ENCODE data around the gene TLX1.

GRCh38 chr10:101123815-101124617 lies 7.1 kb upstream of the TLX1 start:
- no peak for TF ChIP-seq CTCF (IDR thresholded peaks at IDR 0.05; ENCODE audit: low read length)
- no peak for TF ChIP-seq EZH2 (IDR thresholded peaks at IDR 0.05; ENCODE audit: borderline replicate concordance, low read length)

Data from OCI-LY1 (cell line).